Uterus (tissue), 2 donors: ENCODE results near the gene CPVL.

Experiments
- CTCF ChIP-seq, 4 experiments: fragments of 200-600 bp in 2 of 4; fragments of 450-650 bp in 2 of 4; sonication (generic) in 2 of 4; IDR thresholded peaks; one replicate each; pipeline ENCODE4 v1.5.1; 2016 to 2019; ENCODE audit warnings: antibody characterized with exemption in 4 of 4, mild to moderate bottlenecking in 2 of 4, moderate library complexity in 1 of 4
- POLR2A ChIP-seq, 2 donors: fragments of 450-650 bp; IDR thresholded peaks; one replicate each; pipeline ENCODE4 v1.6.1; 2016; ENCODE audit warnings: antibody characterized with exemption in 2 of 2, mild to moderate bottlenecking in 1 of 2, moderate library complexity in 1 of 2

GRCh38 chr7:29109899-29110298 lies 36.4 kb downstream of the CPVL start:
- no peak for TF ChIP-seq CTCF (IDR thresholded peaks at IDR 0.05)
- no peak for TF ChIP-seq POLR2A (IDR thresholded peaks at IDR 0.05)
